Erythroblast (primary cell): ENCODE data around the gene TPTE2.

ENCODE experiments used
- GATA1 ChIP-seq: IDR thresholded peaks from 2 replicates; pipeline ENCODE4 v1.6.1; 2011; ENCODE audit warnings: low read depth, mild to moderate bottlenecking, control low read depth, low read length, moderate library complexity
- POLR2A ChIP-seq: IDR thresholded peaks from 2 replicates; pipeline ENCODE4 v1.6.1; 2011; ENCODE audit warnings: mild to moderate bottlenecking, low read length

- TF ChIP-seq POLR2A (no peak), GATA1 (no peak)
These were observed 44.0 kb upstream of the TPTE2 start for GRCh38 chr13:19605161-19605955.
